B cell (primary cell): ENCODE measurements around the gene NKAPL. TPM values are rescaled to one million over a fixed set of nuclear protein-coding genes. Genes with fewer than 3 reads are reported as not detected.

Experiments
- ATAC-seq: fragments of 200-7000 bp; cut with Tn5 transposase; one replicate; pipeline ENCODE4 v1.10.0; 2021; ENCODE audit warnings: low read depth, mild to moderate bottlenecking, moderate number of reproducible peaks, moderate library complexity
- CTCF ChIA-PET: fragments of 350-600 bp; sonication (Branson Sonifier 250); formaldehyde crosslinking; loops from one replicate; lab custom pipeline; 2021; ENCODE audit warnings: antibody characterized with exemption, inconsistent platforms; lab: Charles Lee
- POLR2A ChIA-PET: fragments of 350-600 bp; sonication (Branson Sonifier 250); formaldehyde crosslinking; loops from one replicate; lab custom pipeline; 2021; ENCODE audit warnings: antibody characterized with exemption; lab: Charles Lee
- DNase-seq: peaks from one replicate; pipeline ENCODE4 v3.0.0; 2013
- H2AFZ ChIP-seq: 2 replicates; pipeline ENCODE4 v1.6.1; 2012; ENCODE audit warnings: mild to moderate bottlenecking, low read depth, low read length; ENCODE audit not compliant: insufficient read depth, poor library complexity, severe bottlenecking
- H3K27ac ChIP-seq, 2 donors: 1 replicate in 1 of 2; 2 replicates in 1 of 2; pipeline ENCODE4 v1.5.1; 2012 to 2013; ENCODE audit warnings: low read length in 2 of 2, mild to moderate bottlenecking in 2 of 2, moderate library complexity in 1 of 2
- H3K27me3 ChIP-seq, 4 experiments: fragments of 200-600 bp in 1 of 4; sonication (generic) in 1 of 4; replicated peaks in 1 of 4; 1 replicate in 2 of 4; 2 replicates in 2 of 4; pipeline versions ENCODE4 v1.6.1 to v1.7.0; 2013 to 2016; ENCODE audit warnings: low read length in 3 of 4, mild to moderate bottlenecking in 2 of 4, mixed read lengths in 1 of 4, moderate library complexity in 1 of 4; ENCODE audit not compliant: insufficient read depth in 4 of 4, control insufficient read depth in 3 of 4; ENCODE audit errors: control extremely low read depth in 1 of 4
- H3K36me3 ChIP-seq, 2 experiments: replicated peaks in 1 of 2; 1 replicate in 1 of 2; 2 replicates in 1 of 2; pipeline versions ENCODE4 v1.6.1 to v1.7.1; 2013; ENCODE audit warnings: low read length in 1 of 2; ENCODE audit not compliant: insufficient read depth in 2 of 2, control insufficient read depth in 1 of 2; ENCODE audit errors: control extremely low read depth in 1 of 2, extremely low read depth in 1 of 2
- H3K4me1 ChIP-seq, 2 donors: fragments of 200-600 bp in 1 of 2; sonication (generic) in 1 of 2; 1 replicate in 1 of 2; 2 replicates in 1 of 2; pipeline versions ENCODE4 v1.5.1 to v1.6.1; 2013 to 2017; ENCODE audit warnings: low read length in 2 of 2; ENCODE audit not compliant: control insufficient read depth in 2 of 2, insufficient read depth in 2 of 2
- H3K4me2 ChIP-seq: replicated peaks from 2 replicates; pipeline ENCODE3; 2012; ENCODE audit warnings: mild to moderate bottlenecking, low read depth, low read length; ENCODE audit not compliant: poor library complexity, severe bottlenecking
- H3K4me3 ChIP-seq, 5 experiments: fragments of 200-600 bp in 1 of 5; sonication (generic) in 1 of 5; 1 replicate in 3 of 5; 2 replicates in 2 of 5; pipeline versions ENCODE4 v1.5.1 to v1.7.0; 2011 to 2016; ENCODE audit warnings: low read length in 4 of 5, mild to moderate bottlenecking in 4 of 5, low read depth in 2 of 5, control low read depth in 1 of 5, moderate library complexity in 1 of 5; ENCODE audit not compliant: insufficient read depth in 1 of 5; ENCODE audit errors: control extremely low read depth in 1 of 5, extremely low read depth in 1 of 5
- H3K79me2 ChIP-seq: fragments of 200-600 bp; sonication (generic); one replicate; pipeline ENCODE4 v1.6.0; 2016; ENCODE audit warnings: low read length; ENCODE audit not compliant: control insufficient read depth, insufficient read depth
- H3K9ac ChIP-seq: fragments of 200-600 bp; sonication (generic); 2 replicates; pipeline ENCODE4 v1.6.1; 2017; ENCODE audit warnings: mild to moderate bottlenecking, low read length, moderate library complexity
- H3K9me3 ChIP-seq, 3 donors: one replicate each; pipeline versions ENCODE4 v1.6.1 to v1.7.1; 2013; ENCODE audit warnings: low read length in 2 of 3; ENCODE audit not compliant: control insufficient read depth in 2 of 3, insufficient read depth in 1 of 3; ENCODE audit errors: control extremely low read depth in 1 of 3
- H4K20me1 ChIP-seq: 2 replicates; pipeline ENCODE4 v1.6.0; 2012; ENCODE audit warnings: mild to moderate bottlenecking, low read length; ENCODE audit not compliant: insufficient read depth, control insufficient read depth, poor library complexity, severe bottlenecking
- H3K27ac Mint-ChIP-seq: one replicate; pipeline ENCODE4 v1.8.0; 2021; ENCODE audit warnings: mixed read lengths
- H3K27me3 Mint-ChIP-seq: one replicate; pipeline ENCODE4 v1.8.0; 2021; ENCODE audit warnings: mixed read lengths
- H3K4me1 Mint-ChIP-seq: one replicate; pipeline ENCODE4 v1.8.0; 2021; ENCODE audit warnings: mixed read lengths
- H3K4me3 Mint-ChIP-seq: one replicate; pipeline ENCODE4 v1.8.0; 2021; ENCODE audit warnings: mixed read lengths
- H3K9me3 Mint-ChIP-seq: one replicate; pipeline ENCODE4 v1.8.0; 2022; ENCODE audit warnings: mixed read lengths; ENCODE audit not compliant: insufficient read depth
- EZH2 ChIP-seq: IDR thresholded peaks from 2 replicates; pipeline ENCODE4 v1.6.1; 2012; ENCODE audit warnings: borderline replicate concordance, low read depth, mild to moderate bottlenecking, moderate library complexity, low read length; ENCODE audit not compliant: insufficient read depth, poor library complexity, severe bottlenecking
- WGBS: methylation state at CpG from one replicate; pipeline ENCODE4 v1.1.5; 2013; ENCODE audit warnings: missing lambda C conversion rate; ENCODE audit not compliant: insufficient coverage; 5-methylcytosine and 5-hydroxymethylcytosine counted together
- intact Hi-C: fragments of 100-400 bp; cut with micrococcal nuclease; formaldehyde crosslinking; loops from one replicate; pipeline ENCODE4 v1.10.0; 2022
- polyA plus RNA-seq: library from polyadenylated mRNA; depleted of rRNA; stranded (reverse); fragments of >200 nt; gene quantifications from 2 replicates; pipeline ENCODE4 v1.2.3, GENCODE V29; 2012
- total RNA-seq, 2 donors: library from RNA; stranded (reverse); fragments of 120-200 nt in 1 of 2; gene quantifications; 1 replicate in 1 of 2; 2 replicates in 1 of 2; pipeline versions ENCODE4 v1.2.3 to v1.2.4, GENCODE V29; 2013 to 2022
- TF ChIP-seq, protein P1 (sequence below): fragments of 200-600 bp; IDR thresholded peaks from one replicate; pipeline ENCODE4 v1.8.0; 2022; ENCODE audit warnings: antibody characterized with exemption, mild to moderate bottlenecking

The NKAPL gene
- total and polyA plus RNA-seq, 2 donors (not counting 1 experiment from before 2014, with no cell fraction given): 0.52 TPM; not detected in 1

DNA sequence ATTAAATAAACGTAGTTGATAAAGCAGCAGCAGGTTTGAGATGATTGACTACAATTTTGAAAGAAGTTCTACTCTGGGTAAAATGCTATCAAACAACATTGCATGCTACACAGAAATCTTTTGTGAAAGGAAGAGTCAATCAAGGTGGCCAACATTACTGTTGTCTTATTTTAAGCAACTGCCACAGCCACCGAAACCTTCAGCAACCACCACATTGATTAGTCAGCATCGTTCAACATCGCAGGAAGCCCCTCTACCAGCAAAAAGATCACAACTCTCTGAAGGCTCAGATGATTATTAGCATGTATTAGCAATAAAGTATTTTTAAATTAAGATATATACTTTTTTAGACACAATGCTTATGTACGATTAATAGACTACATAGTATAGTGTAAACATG is 36.2 kb downstream of the NKAPL start:
- Histone ChIP-seq H3K9ac (no peak overlapping the region), H3K4me1 (no peaks in the 10 kb centered on the region), H3K36me3 (no peaks in the 10 kb centered on the region), H3K79me2 (no peaks in the 10 kb centered on the region), H2AFZ (no peak overlapping the region), H4K20me1 (no peaks in the 10 kb centered on the region), H3K27ac (no peak overlapping the region), H3K4me2 (no peak overlapping the region), H3K4me3 (no peak overlapping the region), H3K27me3 (no peaks in the 10 kb centered on the region), H3K9me3 (no peaks in the 10 kb centered on the region)
- ChIA-PET POLR2A (no interaction called here), CTCF (no interaction called here)
- no peaks in the 10 kb centered on the region for H3K4me1 Mint-ChIP-seq
- peaks cover 3% of the 10 kb centered on the region for H3K9me3 Mint-ChIP-seq
- intact Hi-C loops: no loop called here
- no peak overlapping the region for H3K27ac Mint-ChIP-seq
- no peak for DNase-seq
- WGBS: no CpG with 5 or more reads among the region's 5 CpGs
- TF ChIP-seq EZH2: no peak
- TF ChIP-seq, protein P1, sequence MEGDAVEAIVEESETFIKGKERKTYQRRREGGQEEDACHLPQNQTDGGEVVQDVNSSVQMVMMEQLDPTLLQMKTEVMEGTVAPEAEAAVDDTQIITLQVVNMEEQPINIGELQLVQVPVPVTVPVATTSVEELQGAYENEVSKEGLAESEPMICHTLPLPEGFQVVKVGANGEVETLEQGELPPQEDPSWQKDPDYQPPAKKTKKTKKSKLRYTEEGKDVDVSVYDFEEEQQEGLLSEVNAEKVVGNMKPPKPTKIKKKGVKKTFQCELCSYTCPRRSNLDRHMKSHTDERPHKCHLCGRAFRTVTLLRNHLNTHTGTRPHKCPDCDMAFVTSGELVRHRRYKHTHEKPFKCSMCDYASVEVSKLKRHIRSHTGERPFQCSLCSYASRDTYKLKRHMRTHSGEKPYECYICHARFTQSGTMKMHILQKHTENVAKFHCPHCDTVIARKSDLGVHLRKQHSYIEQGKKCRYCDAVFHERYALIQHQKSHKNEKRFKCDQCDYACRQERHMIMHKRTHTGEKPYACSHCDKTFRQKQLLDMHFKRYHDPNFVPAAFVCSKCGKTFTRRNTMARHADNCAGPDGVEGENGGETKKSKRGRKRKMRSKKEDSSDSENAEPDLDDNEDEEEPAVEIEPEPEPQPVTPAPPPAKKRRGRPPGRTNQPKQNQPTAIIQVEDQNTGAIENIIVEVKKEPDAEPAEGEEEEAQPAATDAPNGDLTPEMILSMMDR: no peak
- no peak for ATAC-seq
- H3K27me3 Mint-ChIP-seq: no peaks in the 10 kb centered on the region
- H3K4me3 Mint-ChIP-seq: no peak overlapping the region

DNA sequence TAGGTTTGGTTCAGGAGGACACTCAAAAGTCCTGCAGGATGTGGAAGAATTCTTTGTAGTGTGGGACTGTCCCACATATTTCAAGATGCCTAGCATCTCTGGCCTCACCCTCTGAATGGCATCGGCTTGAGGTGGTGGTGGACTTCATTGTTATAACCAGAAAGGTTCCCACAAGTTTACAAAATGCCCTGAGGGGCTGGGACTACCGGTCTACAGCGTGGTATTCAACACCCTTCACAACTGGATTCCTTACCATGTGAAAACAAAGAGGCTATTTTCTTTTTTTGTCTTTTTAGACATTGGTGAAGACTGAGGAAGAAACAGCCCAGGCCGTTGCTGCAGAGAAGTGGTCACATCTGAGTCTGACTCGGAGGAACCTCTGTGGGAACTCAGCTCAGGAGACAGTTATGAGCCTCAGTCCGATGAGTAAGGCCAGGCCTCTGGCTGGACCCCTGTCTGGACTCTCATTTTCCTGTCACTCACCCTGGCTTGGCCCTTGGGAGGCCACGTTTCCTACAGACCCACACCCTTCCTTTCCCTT is 37.5 kb downstream of the NKAPL start:
- ATAC-seq (no peak), DNase-seq (no peak)
- H3K27me3 ChIP-seq: no peaks in the 10 kb centered on the region
- Mint-ChIP-seq H3K4me1 (no peaks in the 10 kb centered on the region), H3K27ac (no peak overlapping the region), H3K4me3 (no peak overlapping the region), H3K9me3 (no peaks in the 10 kb centered on the region), H3K27me3 (no peaks in the 10 kb centered on the region)
- no peak for TF ChIP-seq EZH2
- TF ChIP-seq, protein P1: no peak
- no peak overlapping the region for H2AFZ ChIP-seq
- no peak overlapping the region for H3K9ac ChIP-seq
- H3K36me3 ChIP-seq: no peaks in the 10 kb centered on the region
- no peak overlapping the region for H3K4me2 ChIP-seq
- H3K4me1 ChIP-seq: no peaks in the 10 kb centered on the region
- H4K20me1 ChIP-seq: no peaks in the 10 kb centered on the region
- H3K79me2 ChIP-seq: no peaks in the 10 kb centered on the region
- no peak overlapping the region for H3K27ac ChIP-seq
- H3K9me3 ChIP-seq: no peaks in the 10 kb centered on the region
- CTCF ChIA-PET: no interaction called here
- WGBS: 96% methylated on average over 4 of the region's 7 CpGs
- intact Hi-C loops: no loop called here
- no peak overlapping the region for H3K4me3 ChIP-seq
- POLR2A ChIA-PET: no interaction called here
